ENCODE measurements around the gene PRPF4.

The PRPF4 gene

DNA sequence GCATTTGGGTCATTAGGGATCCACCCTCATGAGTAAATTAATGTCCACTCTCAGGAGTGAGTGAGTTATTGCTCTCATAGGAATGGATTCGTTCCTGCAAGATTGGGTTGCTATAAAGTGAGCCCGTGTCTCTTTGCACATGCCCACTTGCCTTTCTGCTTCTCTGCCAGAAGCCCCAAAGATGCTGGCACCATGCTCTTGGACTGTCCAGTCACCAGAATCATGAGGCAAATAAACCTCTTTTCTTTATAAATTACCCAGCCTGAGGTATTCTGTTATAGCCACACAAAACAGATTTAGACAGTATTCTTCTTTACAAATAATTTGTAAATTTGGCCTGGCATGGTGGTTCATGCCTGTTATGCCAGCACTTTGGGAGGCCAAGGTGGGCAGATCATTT is 24.7 kb upstream of the PRPF4 start:
- no peak for DNase-seq
- ATAC-seq = no peak
- Mint-ChIP-seq H3K4me3 (no peak overlapping the region), H3K27ac (no peak overlapping the region), H3K9me3 (peaks cover 2% of the 10 kb centered on the region), H3K36me3 (ENCODE audit: low read depth) (peaks cover 4% of the 10 kb centered on the region), H3K4me1 (no peaks in the 10 kb centered on the region), H3K27me3 (no peaks in the 10 kb centered on the region)

- Mint-ChIP-seq H3K4me3 (no peak overlapping the region), H3K27ac (no peak overlapping the region), H3K9me3 (peaks cover 2% of the 10 kb centered on the region), H3K36me3 (ENCODE audit: low read depth) (peaks cover 16% of the 10 kb centered on the region), H3K27me3 (no peaks in the 10 kb centered on the region), H3K4me1 (no peaks in the 10 kb centered on the region)
- DNase-seq (no peak), ATAC-seq (no peak)
These were observed 20.5 kb upstream of the PRPF4 start for GRCh38 chr9:113254991-113255390.

- Mint-ChIP-seq H3K27ac (no peak overlapping the region), H3K36me3 (ENCODE audit: low read depth) (peaks cover 21% of the 10 kb centered on the region), H3K27me3 (no peaks in the 10 kb centered on the region), H3K4me3 (no peak overlapping the region), H3K4me1 (no peaks in the 10 kb centered on the region), H3K9me3 (peaks cover 2% of the 10 kb centered on the region)
- DNase-seq = no peak
- no peak for ATAC-seq
These were observed 20.0 kb upstream of the PRPF4 start for GRCh38 chr9:113255438-113255837.

DNA sequence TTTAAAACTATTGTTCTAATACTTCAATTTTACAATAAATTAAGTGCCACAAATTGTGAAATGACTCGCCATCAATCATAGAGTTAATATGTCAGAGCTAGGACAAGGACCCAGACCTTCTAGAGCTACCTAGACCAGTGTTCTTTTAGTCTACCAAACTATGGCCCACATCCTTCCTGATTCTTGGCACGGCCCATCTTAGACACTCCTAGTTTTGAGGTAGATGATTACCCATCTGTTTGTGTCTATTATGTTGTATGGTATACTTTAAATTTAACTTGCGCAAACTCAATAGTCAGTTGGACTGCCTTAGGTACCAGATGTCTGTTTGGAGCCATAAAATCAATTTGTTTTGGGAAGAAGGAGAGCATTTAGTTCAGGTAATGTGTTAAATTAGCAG is 17.6 kb upstream of the PRPF4 start:
- ATAC-seq = no peak
- Mint-ChIP-seq H3K27ac (no peak overlapping the region), H3K27me3 (no peaks in the 10 kb centered on the region), H3K4me3 (no peak overlapping the region), H3K9me3 (no peaks in the 10 kb centered on the region), H3K4me1 (no peaks in the 10 kb centered on the region), H3K36me3 (ENCODE audit: low read depth) (peaks cover 21% of the 10 kb centered on the region)
- no peak for DNase-seq

GRCh38 chr9:113258282-113258681 is 17.2 kb upstream of the PRPF4 start:
- ATAC-seq (no peak), DNase-seq (no peak)
- Mint-ChIP-seq H3K27me3 (no peaks in the 10 kb centered on the region), H3K4me1 (no peaks in the 10 kb centered on the region), H3K9me3 (no peaks in the 10 kb centered on the region), H3K27ac (no peak overlapping the region), H3K36me3 (ENCODE audit: low read depth) (peaks cover 20% of the 10 kb centered on the region), H3K4me3 (no peak overlapping the region)

GRCh38 chr9:113261917-113262671 is 13.4 kb upstream of the PRPF4 start:
- DNase-seq (no peak), ATAC-seq (no peak)
- H3K9me3 Mint-ChIP-seq = no peaks in the 10 kb centered on the region
- no peaks in the 10 kb centered on the region for H3K27me3 Mint-ChIP-seq
- H3K4me1 Mint-ChIP-seq = no peaks in the 10 kb centered on the region
- H3K36me3 Mint-ChIP-seq (ENCODE audit: low read depth) = peaks cover 22% of the 10 kb centered on the region
- H3K4me3 Mint-ChIP-seq = no peak overlapping the region
- H3K27ac Mint-ChIP-seq = no peak overlapping the region

DNA sequence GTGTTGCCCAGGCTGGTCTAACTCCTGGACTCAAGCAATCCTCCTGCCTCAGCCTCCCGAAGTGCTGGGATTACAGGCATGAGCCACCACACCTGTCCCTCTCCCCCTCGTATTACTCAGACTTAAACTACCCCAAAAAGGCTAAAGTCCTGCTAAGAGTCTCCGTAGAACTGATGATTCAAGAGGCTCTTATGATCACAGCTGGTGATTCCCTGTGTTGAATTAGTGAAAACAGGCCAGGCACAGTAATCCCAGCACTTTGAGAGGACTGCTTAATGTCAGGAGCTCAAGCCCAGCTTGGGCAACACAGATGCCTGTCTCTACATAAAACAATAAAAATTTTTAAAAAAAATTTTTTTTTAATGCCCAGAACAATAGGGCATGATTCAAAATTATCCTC is 9.3 kb upstream of the PRPF4 start:
- ATAC-seq = no peak
- no peaks in the 10 kb centered on the region for H3K27me3 Mint-ChIP-seq
- H3K27ac Mint-ChIP-seq = no peak overlapping the region
- no peaks in the 10 kb centered on the region for H3K9me3 Mint-ChIP-seq
- DNase-seq = no peak
- no peak overlapping the region for H3K4me3 Mint-ChIP-seq
- peaks cover 15% of the 10 kb centered on the region for H3K36me3 Mint-ChIP-seq (ENCODE audit: low read depth)
- H3K4me1 Mint-ChIP-seq = peaks cover 5% of the 10 kb centered on the region

DNA sequence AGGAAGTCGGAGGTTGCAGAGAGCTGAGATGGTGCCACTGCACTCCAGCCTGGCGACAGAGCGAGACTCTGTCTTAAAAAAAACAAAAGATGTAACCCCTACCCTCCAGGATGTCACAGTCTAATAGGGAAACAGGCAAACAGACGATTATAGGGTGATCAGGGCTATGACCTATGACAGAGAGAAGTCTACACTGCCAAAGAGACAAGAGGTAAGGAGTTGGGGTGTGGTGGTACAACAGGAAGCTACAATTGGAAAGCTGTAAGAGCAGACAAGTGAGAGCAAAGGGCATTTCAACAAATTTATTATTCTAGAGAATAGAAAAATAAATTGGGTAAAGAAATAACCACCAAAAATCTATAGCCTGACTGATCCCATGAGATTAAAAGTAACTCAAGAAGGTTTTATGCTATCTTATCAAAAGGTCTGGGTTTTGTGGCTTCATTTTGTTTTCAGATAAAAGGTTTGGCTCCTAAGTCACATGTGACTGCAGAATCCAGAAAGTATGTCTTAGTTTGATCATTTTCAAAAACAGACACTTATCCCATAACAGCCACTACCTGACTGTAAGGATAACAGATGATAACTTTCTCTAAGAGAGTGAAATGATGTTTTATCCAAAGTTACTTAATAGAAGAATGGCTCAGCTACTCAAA is 7.4 kb upstream of the PRPF4 start:
- ATAC-seq (no peak), DNase-seq (no peak)
- H3K4me1 Mint-ChIP-seq = peaks cover 5% of the 10 kb centered on the region
- H3K9me3 Mint-ChIP-seq = no peaks in the 10 kb centered on the region
- H3K4me3 Mint-ChIP-seq = no peak overlapping the region
- peaks cover 22% of the 10 kb centered on the region for H3K36me3 Mint-ChIP-seq (ENCODE audit: low read depth)
- no peaks in the 10 kb centered on the region for H3K27me3 Mint-ChIP-seq
- peak overlapping the region; percentile 61 for H3K27ac Mint-ChIP-seq

DNA sequence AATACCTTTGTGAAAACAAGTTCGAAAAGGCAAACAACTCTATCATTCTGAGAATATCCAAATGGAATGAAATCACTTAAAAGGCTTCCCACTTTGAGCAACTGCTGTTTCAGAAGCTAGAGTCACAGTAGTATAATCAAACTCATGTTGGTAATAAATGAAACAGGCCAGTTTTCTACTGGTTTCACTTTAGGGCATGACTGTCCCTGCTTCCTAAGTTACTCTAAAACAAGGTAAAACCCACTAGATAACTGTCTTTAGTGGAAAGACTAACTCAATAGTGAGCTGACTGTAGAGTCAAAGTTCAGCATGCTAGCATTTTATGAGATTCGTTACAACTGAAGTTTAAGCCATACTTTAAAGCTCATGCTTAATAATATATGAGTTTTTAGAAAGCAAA is 6.1 kb upstream of the PRPF4 start:
- ATAC-seq (peak; percentile 63), DNase-seq (no peak)
- Mint-ChIP-seq H3K4me3 (no peak overlapping the region), H3K27me3 (no peaks in the 10 kb centered on the region), H3K27ac (no peak overlapping the region), H3K36me3 (ENCODE audit: low read depth) (peaks cover 22% of the 10 kb centered on the region), H3K4me1 (peaks cover 11% of the 10 kb centered on the region), H3K9me3 (no peaks in the 10 kb centered on the region)

GRCh38 chr9:113269871-113270270 is 5.6 kb upstream of the PRPF4 start:
- no peaks in the 10 kb centered on the region for H3K27me3 Mint-ChIP-seq
- H3K4me3 Mint-ChIP-seq = no peak overlapping the region
- peaks cover 20% of the 10 kb centered on the region for H3K36me3 Mint-ChIP-seq (ENCODE audit: low read depth)
- ATAC-seq (no peak), DNase-seq (no peak)
- no peak overlapping the region for H3K27ac Mint-ChIP-seq
- peaks cover 11% of the 10 kb centered on the region for H3K4me1 Mint-ChIP-seq
- no peaks in the 10 kb centered on the region for H3K9me3 Mint-ChIP-seq

- H3K27ac Mint-ChIP-seq = no peak overlapping the region
- DNase-seq (peak; percentile 14), ATAC-seq (peak; percentile 2)
- H3K4me1 Mint-ChIP-seq = peaks cover 25% of the 10 kb centered on the region
- no peak overlapping the region for H3K4me3 Mint-ChIP-seq
- H3K9me3 Mint-ChIP-seq = no peaks in the 10 kb centered on the region
- peaks cover 36% of the 10 kb centered on the region for H3K36me3 Mint-ChIP-seq (ENCODE audit: low read depth)
- H3K27me3 Mint-ChIP-seq = no peaks in the 10 kb centered on the region
These were observed 843 bp upstream of the PRPF4 start for GRCh38 chr9:113274474-113275156.

GRCh38 chr9:113278840-113279239 is 3.4 kb downstream of the PRPF4 start:
- peak overlapping the region; percentile 46 for H3K4me3 Mint-ChIP-seq
- H3K9me3 Mint-ChIP-seq = no peaks in the 10 kb centered on the region
- DNase-seq (no peak), ATAC-seq (no peak)
- H3K36me3 Mint-ChIP-seq (ENCODE audit: low read depth) = peaks cover 59% of the 10 kb centered on the region
- H3K27me3 Mint-ChIP-seq = no peaks in the 10 kb centered on the region
- peaks cover 33% of the 10 kb centered on the region for H3K4me1 Mint-ChIP-seq
- H3K27ac Mint-ChIP-seq = peak overlapping the region; percentile 43

DNA sequence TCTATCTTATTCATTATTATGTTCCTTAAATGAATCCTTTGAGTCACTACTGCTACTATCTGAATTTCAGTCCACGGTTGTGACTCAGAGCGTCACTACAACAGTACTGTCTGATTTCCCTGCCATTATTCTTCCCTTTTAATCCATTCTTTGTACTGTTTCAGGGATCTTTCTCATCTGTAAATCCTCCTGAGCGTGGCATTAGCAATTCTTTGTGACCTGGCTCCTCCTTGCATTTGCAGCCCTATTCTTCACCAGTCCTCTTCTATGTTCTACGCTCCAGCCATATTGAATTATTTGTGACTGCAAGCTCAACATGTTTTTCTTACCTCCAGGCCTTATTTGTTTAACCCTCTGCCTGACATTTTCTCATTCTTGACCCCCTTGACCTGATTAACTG is 5.9 kb downstream of the PRPF4 start:
- H3K36me3 Mint-ChIP-seq (ENCODE audit: low read depth) = peaks cover 73% of the 10 kb centered on the region
- DNase-seq (no peak), ATAC-seq (no peak)
- H3K27ac Mint-ChIP-seq = no peak overlapping the region
- peaks cover 27% of the 10 kb centered on the region for H3K4me1 Mint-ChIP-seq
- H3K27me3 Mint-ChIP-seq = no peaks in the 10 kb centered on the region
- H3K9me3 Mint-ChIP-seq = no peaks in the 10 kb centered on the region
- H3K4me3 Mint-ChIP-seq = no peak overlapping the region

- H3K9me3 Mint-ChIP-seq = no peaks in the 10 kb centered on the region
- no peak for ATAC-seq
- no peaks in the 10 kb centered on the region for H3K4me1 Mint-ChIP-seq
- H3K27ac Mint-ChIP-seq = no peak overlapping the region
- no peak for DNase-seq
- H3K4me3 Mint-ChIP-seq = no peak overlapping the region
- H3K27me3 Mint-ChIP-seq = no peaks in the 10 kb centered on the region
- H3K36me3 Mint-ChIP-seq (ENCODE audit: low read depth) = peaks cover 69% of the 10 kb centered on the region
These were observed 13.6 kb downstream of the PRPF4 start for GRCh38 chr9:113289091-113289490.

GRCh38 chr9:113290052-113290607 is 14.7 kb downstream of the PRPF4 start:
- H3K27me3 Mint-ChIP-seq = no peaks in the 10 kb centered on the region
- H3K27ac Mint-ChIP-seq = no peak overlapping the region
- ATAC-seq (no peak), DNase-seq (no peak)
- no peaks in the 10 kb centered on the region for H3K4me1 Mint-ChIP-seq
- no peaks in the 10 kb centered on the region for H3K9me3 Mint-ChIP-seq
- H3K4me3 Mint-ChIP-seq = no peak overlapping the region
- H3K36me3 Mint-ChIP-seq (ENCODE audit: low read depth) = peaks cover 60% of the 10 kb centered on the region

All from activated naive CD8-positive, alpha-beta T cell treated with anti-CD3 and anti-CD28 coated beads, Interleukin-2, amount 50 U/mL, for 24 hours (primary cell).